K562 (cell line): ENCODE data around the gene MDM1. TPM values are rescaled to one million over a fixed set of nuclear protein-coding genes. Genes with fewer than 3 reads are reported as not detected.

Source experiments
- DMBX1 ChIP-seq: fragments of 250-450 bp; sonication (Bioruptor Pico); IDR thresholded peaks from 2 replicates; pipeline ENCODE4 v1.8.0; 2022; ENCODE audit warnings: inconsistent platforms, mild to moderate bottlenecking, moderate library complexity, borderline replicate concordance
- E2F6 ChIP-seq, 2 experiments: IDR thresholded peaks; 2 replicates each; pipeline ENCODE4 v1.6.1; 2011; ENCODE audit warnings: borderline replicate concordance in 1 of 2, control low read depth in 1 of 2, low read depth in 1 of 2, low read length in 1 of 2, mild to moderate bottlenecking in 1 of 2, mixed read lengths in 1 of 2, moderate library complexity in 1 of 2; ENCODE audit not compliant: insufficient read depth in 1 of 2, insufficient read length in 1 of 2, poor library complexity in 1 of 2, severe bottlenecking in 1 of 2; ENCODE audit errors: extremely low read depth in 1 of 2
- EP400 ChIP-seq: fragments of 450-650 bp; IDR thresholded peaks from 2 replicates; pipeline ENCODE4 v1.6.1; 2017; ENCODE audit warnings: antibody characterized with exemption, mild to moderate bottlenecking, moderate library complexity
- NFXL1 ChIP-seq: fragments of 450-650 bp; formaldehyde crosslinking; IDR thresholded peaks from 2 replicates; pipeline ENCODE4 v1.4.0; 2021; ENCODE audit warnings: mild to moderate bottlenecking
- SMAD1 ChIP-seq: fragments of 150-350 bp; IDR thresholded peaks from 2 replicates; pipeline ENCODE4 v1.6.1; 2014; ENCODE audit warnings: low read length, low read depth; ENCODE audit not compliant: partially characterized antibody
- SP2 ChIP-seq: IDR thresholded peaks from 2 replicates; pipeline ENCODE4 v1.6.1; 2011; ENCODE audit warnings: mild to moderate bottlenecking, low read depth, low read length, moderate library complexity; ENCODE audit not compliant: poor library complexity, severe bottlenecking; ENCODE audit errors: extremely low read depth
- XRCC4 ChIP-seq: IDR thresholded peaks from one replicate; pipeline ENCODE4 v1.6.1; 2011; ENCODE audit not compliant: insufficient read depth, insufficient read length; ENCODE audit errors: extremely low read depth
- ZBTB11 ChIP-seq, 3 experiments: fragments of 200-800 bp in 1 of 3; fragments of 250-450 bp in 1 of 3; fragments of 450-650 bp in 1 of 3; sonication (Bioruptor Pico) in 1 of 3; sonication (Bioruptor generic) in 1 of 3; formaldehyde crosslinking in 1 of 3; IDR thresholded peaks; 2 replicates each; pipeline versions ENCODE4 v1.6.1 to v1.8.0; 2016 to 2022; ENCODE audit warnings: mild to moderate bottlenecking in 2 of 3, missing genetic modification characterization in 2 of 3, missing compliant biosample characterization in 1 of 3, moderate library complexity in 1 of 3
- ZBTB34 ChIP-seq: fragments of 250-450 bp; sonication (Bioruptor Pico); IDR thresholded peaks from 2 replicates; pipeline ENCODE4 v1.8.0; 2021; ENCODE audit warnings: mild to moderate bottlenecking, moderate library complexity
- ZNF407 ChIP-seq: fragments of 450-650 bp; IDR thresholded peaks from 2 replicates; pipeline ENCODE4 v1.6.1; 2016; ENCODE audit warnings: low read depth
- polyA plus RNA-seq, 8 experiments: library from polyadenylated mRNA; depleted of rRNA in 4 of 8; stranded (reverse) in 5 of 8; unstranded in 3 of 8; fragments of >200 nt; fragmentation: Nextera tagmentation in 2 of 8; fragmentation: Illumina TruSeq in 1 of 8; extraction: Ambion mirVana in 2 of 8; extraction: Trizol in 1 of 8; gene quantifications; 2 replicates each; pipeline versions ENCODE4 v1.2.1 to v1.2.3, GENCODE V29; 2011 to 2014; ENCODE audit warnings: inconsistent platforms in 1 of 8, missing spikeins in 1 of 8
- total RNA-seq, 7 experiments: library from RNA; depleted of rRNA in 6 of 7; stranded (reverse); fragments of >200 nt in 6 of 7; fragmentation: Illumina TruSeq in 2 of 7; extraction: Trizol in 2 of 7; gene quantifications; 2 replicates each; pipeline versions ENCODE4 v1.2.1 to v1.2.3, GENCODE V29; 2011 to 2021; ENCODE audit warnings: low replicate concordance in 1 of 7

Gene MDM1
- total and polyA plus RNA-seq, 9 of the 15 experiments (the other 6 are each of a cell fraction or from before 2014, with no cell fraction given): 7.5 to 16.8 (median 13.1) TPM

GRCh38 chr12:68331869-68332727, at the start of gene MDM1 (continued):
- TF ChIP-seq ZBTB34 (CRISPR knock-in tag) (no peak), EP400 (no peak), DMBX1 (no peak), E2F6 (IDR thresholded peaks at IDR 0.05; ENCODE audit: borderline replicate concordance in 1 of 2, extremely low read depth in 1 of 2, insufficient read depth in 1 of 2, insufficient read length in 1 of 2, low read depth in 1 of 2, low read length in 1 of 2, poor library complexity in 1 of 2, severe bottlenecking in 1 of 2) (peak; percentile 76 to 87), ZNF407 (no peak), SP2 (peak; percentile 67), SMAD1 (peak; percentile 31), NFXL1 (CRISPR knock-in tag) (no peak), XRCC4 (no peak), ZBTB11 (CRISPR knock-in tag; IDR thresholded peaks at IDR 0.05) (peak in 1 of 3 experiments; percentile 55; a peak in 2 of 6 replicates)
